SIG-M5 treated with dmso at 0.1 percent for 504 hours (cell line): Measurements from ENCODE around the gene MORF4L1.
"Not testable (repeated sequence)": the region's sequence is repeated elsewhere in the genome, so short reads cannot be mapped to it uniquely, and the experiment has no call there.

Experiments
- DNase-seq: peaks from one replicate; lab custom pipeline; 2025; ENCODE audit not compliant: unreplicated experiment; lab: John Stamatoyannopoulos, UW

Gene MORF4L1

DNA sequence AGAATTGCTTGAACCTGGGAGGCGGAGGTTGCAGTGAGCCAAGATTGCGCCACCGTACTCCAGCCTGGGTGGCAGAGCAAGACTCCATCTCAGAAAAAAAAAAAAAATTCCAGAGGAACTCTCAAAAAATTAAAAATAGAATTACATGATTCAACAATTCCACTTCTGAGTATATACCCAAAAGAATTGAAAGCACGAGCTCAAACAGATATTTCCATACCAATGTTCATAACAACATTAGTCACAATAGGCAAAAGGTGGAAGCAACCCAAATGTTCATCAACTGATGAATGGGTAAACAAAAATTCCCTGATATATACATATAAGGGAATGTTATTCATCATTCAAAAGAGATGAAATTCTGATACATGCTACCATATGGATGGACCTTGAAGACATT is 16.9 kb upstream of the MORF4L1 start:
- no peak for DNase-seq

DNA sequence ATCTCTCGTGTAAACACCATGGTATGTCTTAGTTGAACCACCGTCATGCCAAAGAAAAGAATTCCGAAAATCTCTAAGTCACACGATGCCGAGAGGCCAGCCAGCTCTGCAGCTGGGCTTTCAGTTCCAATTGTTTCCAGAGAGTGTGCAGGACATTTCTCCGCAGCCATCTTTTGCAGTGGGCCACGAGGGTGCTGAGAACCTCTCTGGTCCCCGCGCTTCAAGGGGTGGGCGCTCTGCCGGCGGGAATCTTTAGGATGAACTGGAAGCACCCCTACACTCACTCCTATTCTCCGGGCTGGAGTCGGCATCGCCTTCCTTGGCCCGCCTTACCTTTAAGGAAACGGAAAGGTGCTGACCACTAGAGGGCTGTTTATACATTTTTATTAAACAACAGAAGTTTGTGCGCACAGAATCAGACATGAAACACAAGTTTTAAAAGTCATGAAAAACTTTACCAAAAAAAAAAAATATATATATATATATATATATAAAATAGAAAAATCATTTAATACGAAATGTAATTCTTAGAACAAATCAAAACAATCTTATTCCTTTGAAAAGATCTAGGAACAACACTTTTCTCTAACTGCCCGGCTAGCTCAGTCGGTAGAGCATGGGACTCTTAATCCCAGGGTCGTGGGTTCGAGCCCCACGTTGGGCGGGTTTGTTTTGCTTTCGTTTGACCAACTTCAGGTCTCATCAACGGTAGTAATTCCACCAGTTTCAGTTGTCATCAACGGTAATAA is 12.5 kb upstream of the MORF4L1 start:
- DNase-seq, result peak; percentile 69

- not testable (repeated sequence) for DNase-seq
Observed at GRCh38 chr15:78865585-78865984, 7.1 kb upstream of the MORF4L1 start.

- not testable (repeated sequence) for DNase-seq
Observed at GRCh38 chr15:78866031-78866430, 6.7 kb upstream of the MORF4L1 start.

- DNase-seq, result no peak
Observed at GRCh38 chr15:78866803-78867202, 5.9 kb upstream of the MORF4L1 start.

- no peak for DNase-seq
Observed at GRCh38 chr15:78868366-78868765, 4.3 kb upstream of the MORF4L1 start.

- not testable (repeated sequence) for DNase-seq
Observed at GRCh38 chr15:78871483-78872127, 1.1 kb upstream of the MORF4L1 start.

DNA sequence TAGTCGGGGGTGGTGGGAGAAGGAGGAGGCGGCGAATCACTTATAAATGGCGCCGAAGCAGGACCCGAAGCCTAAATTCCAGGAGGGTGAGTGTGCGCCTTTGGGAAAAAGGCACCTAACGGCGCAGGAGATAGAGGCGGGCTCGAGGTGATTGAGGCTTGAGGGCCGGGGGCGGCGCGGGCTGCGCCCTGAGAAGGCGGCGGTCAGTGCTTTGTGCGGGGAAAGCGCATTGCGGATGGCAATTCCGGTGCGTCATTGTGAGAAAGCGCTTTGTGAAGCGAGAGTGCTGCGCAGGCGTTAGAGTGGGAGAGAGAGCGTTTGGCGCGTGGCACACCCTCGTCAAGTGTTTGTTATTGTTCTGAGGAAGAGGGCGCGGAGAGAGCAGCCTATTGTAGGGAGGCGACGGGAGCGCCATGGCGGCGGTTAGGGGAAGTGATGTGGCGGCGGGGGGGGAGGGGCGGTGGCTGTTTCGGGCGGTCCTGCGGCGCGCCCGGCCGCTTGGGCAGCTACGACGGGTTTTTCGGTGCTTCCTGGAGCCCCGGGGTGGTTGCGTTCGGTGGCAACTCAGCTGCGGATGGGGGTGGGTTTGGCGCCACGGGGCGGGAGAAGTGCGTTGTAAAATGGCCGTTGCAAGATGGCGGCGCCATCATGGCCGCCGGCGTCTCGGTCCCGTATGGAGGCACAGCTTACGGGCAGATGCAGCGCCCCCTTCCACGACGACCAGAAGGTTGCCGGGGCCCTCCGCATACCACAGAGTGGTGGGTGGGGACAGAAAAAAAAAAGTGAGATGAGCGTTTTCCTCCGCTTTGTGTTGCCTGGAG is 492 bp downstream of the MORF4L1 start:
- peak; percentile 87 for DNase-seq

DNA sequence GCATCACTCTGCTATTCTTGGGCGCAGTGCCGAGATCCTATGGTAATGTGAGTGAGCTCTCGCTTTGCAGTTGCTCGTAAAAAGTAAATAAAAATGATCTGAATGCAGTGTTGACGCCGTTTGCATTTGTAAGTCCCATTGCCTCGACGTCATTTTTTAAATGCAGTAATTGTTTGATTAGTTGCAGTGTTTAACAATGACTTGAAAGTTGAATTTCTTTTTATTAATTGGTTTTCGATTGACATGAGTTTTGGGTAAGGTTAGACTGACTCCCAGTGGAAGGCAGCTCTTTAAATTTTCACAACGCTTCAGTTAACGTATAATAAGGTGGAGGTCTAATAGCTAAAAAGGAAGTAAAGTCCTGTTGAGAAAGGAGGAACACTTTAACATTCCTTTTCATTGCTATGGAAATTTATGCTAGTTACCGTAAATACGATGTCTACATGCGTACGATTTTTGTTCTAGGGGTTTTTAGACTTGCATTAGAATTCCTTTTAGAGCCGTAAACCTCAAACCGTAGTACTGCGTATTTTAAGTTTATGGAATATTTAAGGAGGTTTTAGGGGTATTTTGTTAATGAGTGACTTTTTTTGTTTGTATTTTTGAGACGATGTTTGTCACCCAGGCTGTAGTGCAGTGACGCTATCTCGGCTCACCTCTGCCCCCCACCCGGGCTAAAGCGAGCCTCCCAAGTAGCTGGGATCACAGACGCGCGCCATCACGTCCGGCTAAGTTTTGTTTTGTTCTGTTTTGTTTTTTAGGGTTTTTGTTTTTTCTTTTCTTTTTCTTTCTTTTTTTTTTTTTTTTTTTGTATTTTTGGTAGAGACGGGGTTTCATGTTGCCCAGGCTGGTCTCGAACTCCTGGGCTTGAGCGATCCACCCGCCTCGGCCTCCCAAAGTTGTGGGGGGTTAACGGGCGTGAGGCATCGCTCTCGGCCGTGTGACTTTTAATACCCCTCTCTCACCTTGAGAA is 1.4 kb downstream of the MORF4L1 start:
- DNase-seq, result peak; percentile 54

GRCh38 chr15:78875107-78875914 is 2.6 kb downstream of the MORF4L1 start:
- no peak for DNase-seq

- DNase-seq, result not testable (repeated sequence)
Observed at GRCh38 chr15:78876954-78877353, 4.3 kb downstream of the MORF4L1 start.

- no peak for DNase-seq
Observed at GRCh38 chr15:78878356-78878755, 5.7 kb downstream of the MORF4L1 start.

DNA sequence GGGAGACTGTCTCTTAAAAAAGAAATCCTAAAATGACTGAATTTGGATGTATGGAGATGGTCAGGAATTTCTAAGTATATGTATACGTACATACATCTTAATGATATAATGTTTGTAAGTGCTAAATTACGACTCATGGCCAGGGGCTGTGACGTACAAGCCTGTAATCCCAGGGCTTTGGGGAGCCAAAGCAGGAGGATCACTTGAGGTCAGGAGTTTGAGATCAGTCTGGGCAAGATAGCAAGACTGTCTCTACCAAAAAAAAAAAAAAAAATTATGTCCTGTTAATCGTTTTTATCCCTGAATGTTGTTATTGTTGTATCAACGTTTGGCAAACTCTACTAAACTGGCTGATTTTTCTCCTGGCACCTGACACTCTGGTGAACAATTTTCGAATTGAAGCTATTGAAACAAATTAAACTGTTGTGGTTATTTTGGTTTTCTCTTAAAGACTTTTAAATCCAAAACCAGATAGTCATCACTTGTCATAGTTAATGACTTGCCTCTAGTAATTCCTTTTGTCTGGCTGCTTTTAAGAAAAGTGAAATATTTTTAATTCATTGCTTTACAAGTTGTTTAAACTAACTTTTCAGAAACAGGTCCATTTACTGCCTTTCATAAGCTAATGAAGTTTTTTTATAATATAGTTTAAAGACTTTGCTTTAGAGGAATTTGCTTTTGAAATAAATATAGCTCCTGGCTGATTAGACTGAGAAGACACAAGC is 7.0 kb downstream of the MORF4L1 start:
- no peak for DNase-seq

DNA sequence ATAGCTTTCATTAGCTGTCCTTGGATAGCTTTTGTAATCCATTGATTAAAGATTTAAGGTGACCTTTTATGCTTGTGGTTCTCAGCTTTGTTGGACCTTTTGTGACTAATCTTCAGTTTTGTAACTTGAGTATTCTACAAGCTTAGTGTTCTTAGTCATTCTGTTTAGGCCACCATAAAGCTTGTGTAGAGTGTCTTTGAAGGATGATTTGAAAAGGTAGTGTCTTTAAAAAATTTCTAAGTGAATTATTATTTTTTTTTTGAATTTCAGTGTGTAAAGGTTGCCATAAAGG is 7.5 kb downstream of the MORF4L1 start:
- DNase-seq, result no peak

- no peak for DNase-seq
Observed at GRCh38 chr15:78880813-78881212, 8.1 kb downstream of the MORF4L1 start.

DNA sequence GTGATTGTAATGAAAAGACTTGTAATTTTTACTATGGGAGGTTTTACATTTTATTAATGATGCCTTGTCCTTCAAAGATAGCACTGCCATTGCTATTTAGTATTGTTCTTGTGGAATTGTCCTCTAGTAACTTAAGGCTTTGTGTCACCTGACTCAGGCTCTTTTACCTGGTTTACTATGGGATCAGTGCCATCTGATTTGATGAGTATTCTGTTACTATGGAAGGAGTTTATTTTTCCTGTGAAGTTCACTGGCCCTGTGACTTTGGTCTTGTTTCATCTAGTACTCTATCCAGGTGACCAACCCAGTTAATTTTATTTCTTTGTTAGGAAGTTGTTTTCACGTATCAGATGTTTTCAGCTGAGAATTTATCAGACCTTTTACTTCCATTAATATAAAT is 9.0 kb downstream of the MORF4L1 start:
- DNase-seq, result no peak

- DNase-seq, result no peak
Observed at GRCh38 chr15:78889000-78889399, 16.3 kb downstream of the MORF4L1 start.

DNA sequence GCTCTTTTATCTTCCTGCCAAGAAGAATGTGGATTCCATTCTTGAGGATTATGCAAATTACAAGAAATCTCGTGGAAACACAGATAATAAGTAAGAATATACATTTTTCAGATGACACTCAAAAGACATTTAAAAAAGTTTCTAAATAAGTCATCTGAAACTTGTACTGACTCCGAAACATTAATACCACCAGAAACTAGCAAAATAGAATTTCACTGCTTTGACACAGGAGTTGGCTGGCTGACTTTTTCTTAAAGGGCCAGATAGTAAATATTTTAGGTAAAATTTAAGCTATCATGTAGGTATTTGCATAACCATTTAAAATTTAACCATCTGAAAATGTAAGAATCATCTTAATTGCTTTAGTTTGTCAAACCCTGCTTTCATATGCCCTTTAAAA is 20.8 kb downstream of the MORF4L1 start:
- no peak for DNase-seq

GRCh38 chr15:78895471-78895870 is 22.8 kb downstream of the MORF4L1 start:
- DNase-seq, result no peak
